Inflammatory macrophage treated with lipopolysaccharide for 1 hour (primary cell): ENCODE measurements around the gene COIL.

ENCODE experiments used
- DNase-seq, 2 donors: peaks; one replicate each; pipeline ENCODE4 v3.0.0-alpha.2; 2020 to 2022

Gene COIL

DNA sequence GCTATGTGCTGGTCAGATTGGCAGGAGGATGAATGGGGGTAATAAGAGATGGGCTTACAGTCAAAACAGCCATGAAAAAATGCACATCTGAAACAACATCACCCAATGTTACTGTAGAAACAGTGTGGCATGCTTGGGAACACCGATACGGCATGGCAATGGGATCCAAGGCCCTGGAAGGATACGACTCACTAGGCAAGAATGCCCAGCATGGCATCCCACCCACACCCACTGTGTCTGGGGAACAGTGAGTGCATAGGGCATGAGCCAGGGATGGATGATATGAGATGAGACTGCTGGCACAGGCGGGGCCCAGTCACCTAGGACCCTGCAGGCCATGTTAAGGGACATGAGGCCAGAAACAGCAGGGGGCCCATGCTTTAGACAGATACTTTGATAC, 58.5 kb downstream of the COIL start:
- no peak for DNase-seq

DNA sequence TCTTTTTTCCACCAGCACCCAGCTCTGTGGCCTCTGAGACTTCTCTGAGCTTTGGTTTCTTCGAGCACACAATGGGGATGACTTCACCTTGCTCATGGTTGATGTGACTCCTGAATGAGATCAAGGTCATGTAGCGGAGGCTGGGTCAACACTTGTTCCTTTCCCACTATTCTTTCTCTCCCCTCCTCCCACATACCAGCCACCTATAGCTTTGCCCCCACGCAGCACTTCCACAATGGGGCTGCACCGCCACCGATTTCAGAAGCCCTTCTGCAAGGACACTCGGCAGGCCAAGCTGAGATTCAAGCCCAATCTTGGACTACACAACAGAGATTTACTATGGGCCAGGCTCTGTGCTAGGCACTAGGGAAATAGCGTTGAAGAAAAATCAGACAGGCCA, 61.4 kb downstream of the COIL start:
- DNase-seq = no peak

DNA sequence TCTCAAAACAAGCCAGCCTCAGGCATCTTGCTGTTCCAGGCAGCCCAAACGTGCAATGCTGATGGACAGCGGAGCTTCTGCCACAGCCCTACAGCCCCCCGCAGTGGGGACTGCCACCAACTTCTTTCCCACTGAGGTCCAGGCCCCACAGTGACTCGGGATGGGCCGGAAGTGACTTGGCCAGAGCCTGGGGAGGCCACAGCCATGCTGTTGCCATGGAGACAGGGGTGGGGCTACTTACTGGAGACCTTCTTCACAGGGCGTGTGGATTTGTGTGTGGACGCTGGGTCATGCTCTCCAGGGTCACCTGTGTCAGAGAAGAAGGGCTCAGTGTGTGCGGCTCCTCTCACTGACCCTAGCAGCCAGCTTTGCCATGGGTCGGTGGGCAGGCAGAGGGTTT, 62.0 kb downstream of the COIL start:
- DNase-seq = no peak

DNA sequence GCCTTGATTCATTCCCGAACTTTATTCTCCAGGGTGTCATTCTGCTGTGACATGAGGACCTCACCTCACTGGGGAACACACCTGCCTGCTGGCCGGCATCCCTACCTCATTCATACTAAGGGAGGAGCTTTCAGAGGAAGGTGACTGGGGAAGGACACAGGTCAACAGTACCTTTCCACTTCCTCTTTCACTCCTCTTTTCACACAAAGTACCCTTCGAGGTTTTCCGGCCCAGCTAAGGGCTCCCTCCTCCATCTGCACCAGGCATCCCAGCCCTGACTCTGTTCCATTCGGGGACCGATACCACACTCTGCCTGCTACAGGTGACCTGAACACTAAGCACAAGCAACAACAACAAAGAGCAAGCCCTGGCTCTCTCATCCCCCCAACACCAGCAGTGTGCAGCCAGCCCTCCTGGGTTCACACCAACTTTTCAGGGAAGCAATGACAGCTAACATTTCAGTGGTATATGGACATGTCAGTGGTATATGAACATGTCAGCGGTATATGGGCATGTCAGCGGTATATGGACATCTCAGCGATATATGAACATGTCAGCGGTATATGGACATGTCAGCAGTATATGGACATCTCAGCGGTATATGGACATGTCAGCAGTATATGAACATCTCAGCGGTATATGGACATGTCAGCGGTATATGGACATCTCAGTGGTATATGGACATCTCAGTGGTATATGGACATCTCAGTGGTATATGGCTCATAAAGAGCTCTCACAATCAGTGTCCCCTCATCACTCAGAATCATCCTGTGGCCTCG, 63.0 kb downstream of the COIL start:
- no peak for DNase-seq

DNA sequence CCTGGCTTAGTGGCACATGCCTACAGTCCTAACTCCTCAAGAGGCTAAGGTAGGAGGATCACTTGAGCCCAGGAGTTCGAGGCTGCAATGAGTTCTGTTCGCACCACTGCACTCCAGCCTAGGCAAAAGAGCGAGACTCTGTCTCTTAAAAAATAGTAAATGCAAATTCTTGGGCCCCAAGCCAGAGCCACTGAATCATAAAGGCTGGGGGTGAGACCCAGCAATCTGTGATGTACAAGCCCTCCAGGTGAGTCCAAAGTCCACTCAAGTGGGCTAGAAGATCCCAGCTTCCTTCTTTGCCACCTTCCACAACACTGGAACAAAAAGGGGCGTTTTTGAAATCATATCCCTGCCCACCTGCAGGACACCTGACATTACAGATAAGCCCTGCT, 63.9 kb downstream of the COIL start:
- DNase-seq = no peak

DNA sequence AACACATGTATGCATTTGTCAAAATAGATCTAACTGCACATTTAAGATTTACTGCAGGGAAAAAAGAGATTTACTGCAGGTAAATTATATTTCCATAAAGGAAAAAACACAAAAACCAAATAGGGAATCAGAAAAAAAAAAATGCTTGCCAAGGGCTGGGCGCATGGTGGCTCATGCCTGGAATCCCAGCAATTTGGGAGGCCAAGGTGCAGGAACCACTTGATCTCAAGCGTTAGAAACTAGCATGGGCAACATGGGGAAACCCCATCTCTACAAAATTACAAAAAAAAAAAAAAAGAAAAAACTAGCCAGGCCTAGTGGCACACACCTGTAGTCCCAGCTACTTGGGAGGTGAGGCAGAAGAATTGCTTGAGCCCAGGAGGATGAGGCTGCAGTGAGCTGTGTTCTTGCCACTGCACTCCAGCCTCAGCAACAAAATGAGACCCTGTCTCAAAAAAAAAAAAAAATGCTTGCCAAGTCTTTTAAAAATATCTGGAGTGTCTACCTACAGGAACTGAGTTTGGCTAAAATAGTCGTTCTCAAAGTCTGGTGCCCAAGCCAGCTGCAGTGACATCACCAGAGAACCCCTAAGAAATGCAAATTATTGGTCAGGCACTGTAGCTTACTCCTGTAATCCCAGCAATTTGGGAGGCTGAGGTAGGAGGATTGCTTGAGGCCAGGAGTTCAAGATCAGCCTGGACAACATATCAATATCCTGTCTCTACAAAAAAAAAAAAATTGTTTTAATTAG, 64.5 kb downstream of the COIL start:
- DNase-seq = no peak

DNA sequence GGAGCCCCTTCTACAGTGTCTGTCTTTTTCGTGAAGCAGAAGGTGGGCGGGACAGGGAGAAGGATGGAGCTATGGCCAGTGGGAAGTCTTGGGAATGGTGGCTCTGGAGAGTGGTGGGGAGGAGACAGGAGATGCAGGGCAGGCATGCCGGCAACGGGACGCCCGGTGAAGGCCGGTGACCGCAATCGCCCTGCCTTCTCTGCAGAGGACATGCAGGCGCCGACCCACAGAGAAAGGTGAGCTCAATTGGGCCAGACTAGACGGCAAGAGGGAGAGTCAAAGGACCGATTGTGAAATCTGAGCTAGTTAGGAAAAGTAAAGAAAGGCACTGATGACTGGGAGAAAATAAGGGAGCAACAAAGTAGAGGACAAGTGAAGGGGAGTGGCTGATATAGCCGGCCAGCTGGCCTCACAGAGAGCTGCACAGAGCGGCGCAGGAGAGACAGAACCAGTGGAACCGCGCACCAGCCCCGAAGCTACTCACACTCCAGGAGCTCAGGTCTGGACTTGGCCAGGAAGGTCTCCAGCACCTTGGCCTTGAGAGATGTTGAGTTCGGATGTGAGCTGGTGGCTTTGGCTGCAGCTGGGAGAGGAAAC, 65.9 kb downstream of the COIL start:
- no peak for DNase-seq

DNA sequence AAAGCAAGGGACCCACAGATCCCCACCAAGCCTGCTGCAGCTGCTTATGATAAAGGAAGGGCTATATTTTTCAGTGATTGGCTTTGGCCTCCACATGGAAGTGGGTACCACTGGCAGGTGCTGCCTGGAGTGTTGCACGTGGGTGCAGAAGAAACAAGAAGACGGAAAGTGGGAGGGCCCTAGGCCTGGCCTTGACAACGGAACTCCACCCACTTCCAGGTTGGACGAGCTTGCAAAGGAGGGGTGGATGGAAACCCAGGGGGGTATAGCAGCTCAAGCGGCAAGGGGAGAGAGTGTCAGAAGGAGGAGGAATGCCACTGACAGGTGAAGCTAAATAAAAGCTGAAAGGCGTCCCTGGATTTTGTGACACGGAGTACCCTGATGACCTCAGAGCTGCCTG, 67.3 kb downstream of the COIL start:
- no peak for DNase-seq

DNA sequence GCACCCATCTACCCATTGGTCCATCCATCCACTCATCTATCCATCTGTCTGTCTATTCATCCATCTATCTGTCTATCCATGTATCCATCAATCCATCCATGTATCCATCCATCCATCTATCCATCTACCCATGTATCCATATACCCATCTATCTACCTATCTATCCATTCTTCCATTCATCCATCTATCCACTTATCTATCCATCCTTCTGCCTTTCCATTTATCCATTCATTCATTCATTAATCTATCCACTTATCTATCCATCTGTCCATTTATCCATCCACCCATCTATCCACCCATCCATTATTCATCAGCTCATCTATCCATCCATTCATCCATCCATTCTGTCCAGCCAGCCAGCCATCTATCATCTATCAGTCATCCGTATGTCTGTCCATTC, 68.5 kb downstream of the COIL start:
- DNase-seq = no peak

DNA sequence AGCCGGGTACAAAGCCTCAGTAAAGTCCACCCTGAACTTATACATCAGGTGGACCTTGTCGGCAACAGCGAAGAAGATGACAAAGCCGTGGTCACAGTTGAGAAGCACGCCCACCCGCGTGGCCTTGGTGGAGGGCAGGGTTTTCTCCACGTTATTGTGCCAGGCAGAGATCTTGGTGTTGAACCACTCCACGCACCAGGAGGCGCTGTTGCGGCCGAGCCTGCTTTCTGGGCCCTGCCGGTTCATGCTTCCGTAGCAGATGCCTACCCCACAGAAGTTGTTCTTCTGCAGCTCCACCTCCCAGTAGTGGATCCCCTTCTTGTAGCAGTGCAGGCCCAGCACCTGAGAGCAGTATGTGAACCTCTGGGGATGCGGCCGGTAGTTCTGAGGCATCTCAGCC, 69.1 kb downstream of the COIL start:
- peak in 1 of 2 donors; percentile 64 for DNase-seq

DNA sequence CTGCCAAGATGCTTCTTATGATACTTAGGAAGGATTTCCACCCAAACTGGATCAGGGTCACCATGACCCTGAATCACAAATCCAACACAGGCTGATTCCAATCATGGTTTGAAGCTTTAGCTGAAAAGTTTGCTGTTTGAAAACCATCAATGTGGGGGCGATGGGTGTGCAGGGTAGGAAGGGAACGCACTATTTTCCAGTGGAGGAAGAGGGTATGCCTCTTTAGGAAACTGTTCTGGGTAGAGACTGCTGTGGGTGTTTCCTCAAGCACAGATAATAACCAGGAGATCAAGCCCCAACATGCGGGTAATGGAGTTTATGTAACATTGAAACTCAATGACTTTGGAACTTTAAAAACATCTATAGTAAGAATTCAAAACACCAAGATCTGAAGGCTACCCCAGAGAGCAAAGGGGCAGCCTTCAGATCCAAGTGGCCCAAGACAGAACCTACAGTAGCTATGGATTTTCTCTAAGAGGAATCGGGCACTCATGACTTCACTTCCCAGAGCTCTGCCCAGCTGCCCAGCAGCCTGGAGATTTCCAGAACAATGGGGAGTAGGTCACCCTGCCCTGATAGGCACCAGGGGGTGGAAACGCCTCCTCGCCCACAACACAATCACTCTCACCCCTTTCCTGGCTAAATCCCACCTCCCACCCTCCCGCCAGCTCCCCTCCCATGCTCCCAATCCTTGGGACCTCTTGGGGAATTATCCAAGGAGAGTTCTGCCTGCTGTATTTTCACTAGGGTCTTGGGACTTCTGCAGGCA, 69.8 kb downstream of the COIL start:
- DNase-seq = no peak

DNA sequence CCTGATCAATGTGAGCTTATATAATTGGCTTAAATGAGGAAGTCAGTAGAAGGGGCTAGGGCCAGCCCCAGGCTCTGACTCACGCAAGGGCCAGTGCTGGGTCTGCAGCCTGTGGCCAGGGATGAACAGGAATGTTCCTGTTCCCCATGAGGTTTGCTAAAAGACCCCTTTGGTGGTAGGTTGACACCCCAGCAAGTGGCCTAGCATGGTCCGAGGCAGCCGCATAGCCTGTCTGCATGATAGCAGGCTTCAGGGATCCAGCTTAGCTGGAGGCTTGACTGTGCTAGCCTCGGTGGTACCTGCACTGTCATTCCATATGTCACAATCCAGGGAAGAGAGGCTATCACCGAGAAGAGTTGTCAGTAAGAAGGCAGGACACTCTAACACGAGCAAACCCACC, 70.5 kb downstream of the COIL start:
- no peak for DNase-seq
